GM19099 (cell line): Measurements from ENCODE around the gene PDGFD.

Source experiments
- POLR2A ChIP-seq: IDR thresholded peaks from 3 replicates; pipeline ENCODE4 v1.6.1; 2011; ENCODE audit warnings: low read depth; ENCODE audit not compliant: insufficient read length; ENCODE audit errors: extremely low read depth

PDGFD gene

GRCh38 chr11:104164028-104164520 is at the start of gene PDGFD:
Gene PDGFD, minus strand, starts transcription at chr11:104164147.
- TF ChIP-seq POLR2A, result no peak

DNA sequence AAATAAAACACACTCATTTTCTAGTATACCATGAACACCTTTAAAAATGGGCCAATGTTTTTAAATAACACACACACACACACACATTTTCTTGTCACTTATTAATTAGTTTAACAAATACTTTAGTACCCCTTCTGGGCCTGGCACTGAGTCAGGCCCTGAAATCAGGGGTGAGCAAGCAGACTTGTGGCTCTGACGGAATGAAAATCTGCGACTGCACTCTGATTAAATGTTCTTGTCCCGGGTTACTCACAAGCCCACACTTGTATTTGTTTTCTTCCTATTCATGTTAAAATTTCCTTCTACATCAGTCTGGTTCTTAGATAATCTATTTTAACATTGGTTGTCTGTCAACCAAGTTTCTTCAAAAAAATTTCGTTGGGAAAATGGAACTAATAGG is 43.0 kb upstream of the PDGFD start:
- TF ChIP-seq POLR2A, result no peak

GRCh38 chr11:104205838-104206237 is 41.9 kb upstream of the PDGFD start:
- TF ChIP-seq POLR2A, result no peak

DNA sequence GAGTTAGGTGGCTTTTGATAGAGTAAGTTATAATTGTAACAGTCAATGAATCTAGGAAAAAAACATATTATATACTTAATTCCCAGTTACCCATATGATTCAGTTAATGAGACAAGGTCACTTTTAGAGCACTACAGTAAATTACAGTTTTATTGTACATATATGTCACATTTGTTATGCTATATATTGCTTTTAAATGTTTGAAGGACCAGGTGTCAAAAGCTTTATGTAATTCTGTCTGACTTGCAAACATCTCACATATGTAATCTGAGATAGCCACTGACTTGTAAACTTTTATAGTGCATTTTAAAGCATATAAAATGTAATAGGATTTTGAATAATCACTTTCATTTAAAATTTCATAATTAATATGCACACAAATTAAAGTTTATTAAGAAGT is 36.7 kb upstream of the PDGFD start:
- no peak for TF ChIP-seq POLR2A

- TF ChIP-seq POLR2A, result no peak
Measured at GRCh38 chr11:104199053-104199452, 35.1 kb upstream of the PDGFD start.

- no peak for TF ChIP-seq POLR2A
Measured at GRCh38 chr11:104198576-104198975, 34.6 kb upstream of the PDGFD start.

DNA sequence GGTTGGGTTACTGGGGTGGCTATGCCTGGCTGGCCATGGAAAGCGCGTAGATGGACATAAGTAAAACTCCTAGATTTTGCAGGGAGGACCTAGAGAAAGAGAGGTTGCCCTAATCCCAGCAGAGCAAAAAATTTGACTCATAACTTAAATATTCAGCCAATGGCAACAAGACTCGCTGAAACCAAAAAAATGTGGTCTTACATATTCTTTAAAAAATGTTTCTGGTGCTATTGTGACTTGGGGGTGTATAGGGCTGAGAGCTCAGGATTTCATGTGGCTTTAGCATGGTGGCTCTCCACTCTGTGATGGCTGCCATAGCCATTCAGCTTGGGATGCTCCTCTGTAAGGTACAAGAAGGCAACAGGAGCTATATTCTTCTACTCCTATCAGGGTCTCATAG is 27.2 kb upstream of the PDGFD start:
- TF ChIP-seq POLR2A, result no peak

- no peak for TF ChIP-seq POLR2A
Measured at GRCh38 chr11:104183593-104183992, 19.6 kb upstream of the PDGFD start.

GRCh38 chr11:104175769-104176168 is 11.8 kb upstream of the PDGFD start:
- no peak for TF ChIP-seq POLR2A

GRCh38 chr11:104169091-104169490 is 5.1 kb upstream of the PDGFD start:
- TF ChIP-seq POLR2A, result no peak

GRCh38 chr11:104165014-104165413 is 1.1 kb upstream of the PDGFD start:
- no peak for TF ChIP-seq POLR2A

- no peak for TF ChIP-seq POLR2A
Measured at GRCh38 chr11:104163100-104164027, 583 bp downstream of the PDGFD start.

DNA sequence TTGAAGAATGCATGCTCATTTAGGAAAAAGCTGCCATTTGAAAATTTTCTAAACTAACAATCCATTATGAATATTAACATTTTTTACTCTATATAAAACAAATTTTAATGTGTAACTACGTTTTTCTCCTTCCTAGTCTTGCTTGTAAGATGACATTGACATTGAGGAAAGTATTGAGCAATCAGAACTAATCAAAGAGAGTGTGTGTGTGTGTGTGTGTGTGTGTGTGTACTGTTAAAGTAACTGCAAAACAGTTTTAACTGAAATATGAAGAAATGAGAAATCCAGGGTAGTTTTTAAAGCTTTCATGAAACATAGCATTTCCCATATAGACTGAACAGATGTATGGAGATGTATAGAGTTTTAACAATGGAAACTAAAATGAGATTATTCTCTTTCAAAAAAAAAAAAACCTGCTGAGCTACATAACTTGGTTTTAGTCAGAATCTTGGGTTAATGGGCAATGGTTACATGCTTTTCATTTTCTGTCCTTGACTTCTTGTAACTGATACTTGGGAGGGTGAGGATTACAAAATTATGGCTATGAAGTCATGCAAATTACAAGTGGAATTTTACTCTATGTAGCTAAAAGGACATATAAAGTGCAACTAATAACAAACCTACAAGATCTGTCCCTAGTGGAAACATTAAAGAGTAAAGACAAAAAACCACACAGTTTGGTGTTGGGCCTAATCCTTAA is 2.0 kb downstream of the PDGFD start:
- TF ChIP-seq POLR2A, result no peak

DNA sequence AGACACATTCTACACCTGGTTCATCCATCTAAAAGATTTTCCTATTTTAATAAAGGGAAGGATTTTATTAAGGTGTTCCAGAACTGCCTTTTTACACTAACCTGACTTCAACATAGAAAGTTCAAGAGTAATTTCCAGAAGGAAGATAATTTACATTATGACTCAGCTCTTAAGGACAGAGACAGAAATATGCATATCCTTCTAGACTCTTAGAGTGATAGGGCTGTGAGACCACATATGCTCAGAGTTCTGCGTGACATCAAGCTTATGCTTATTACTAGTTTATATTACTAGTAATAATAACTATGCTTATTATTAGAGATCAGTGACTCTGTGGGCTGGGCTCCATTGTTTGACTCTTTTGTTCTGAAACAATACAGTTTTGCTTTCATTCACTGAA is 4.6 kb downstream of the PDGFD start:
- TF ChIP-seq POLR2A, result no peak

DNA sequence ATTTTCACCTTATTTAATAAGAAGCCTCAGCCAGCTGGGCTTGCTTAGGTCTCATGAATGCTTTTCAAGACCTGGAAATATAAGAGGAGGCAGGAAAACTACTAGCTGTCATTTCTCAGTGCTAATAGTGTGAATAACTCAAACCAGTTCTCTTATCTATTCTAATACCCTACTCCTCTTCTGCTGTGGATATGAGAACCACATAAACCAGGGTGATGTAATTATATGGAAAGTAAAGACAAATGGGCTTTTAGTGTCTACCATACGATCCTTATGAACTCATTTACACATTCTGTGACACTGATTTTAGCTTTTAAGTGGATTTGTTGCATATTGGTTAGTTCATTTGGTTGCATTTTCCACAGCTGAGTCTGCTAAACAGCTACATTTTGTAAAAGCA is 8.6 kb downstream of the PDGFD start:
- TF ChIP-seq POLR2A, result no peak

GRCh38 chr11:104154296-104154695 is 9.7 kb downstream of the PDGFD start:
- no peak for TF ChIP-seq POLR2A

- TF ChIP-seq POLR2A, result no peak
Measured at GRCh38 chr11:104152941-104153505, 10.9 kb downstream of the PDGFD start.
